SW 1271 (cell line): ENCODE results near the gene ADRB2.
"Not testable (repeated sequence)": the region's sequence is repeated elsewhere in the genome, so short reads cannot be mapped to it uniquely, and the experiment has no call there.

Source experiments
- DNase-seq, 2 experiments: peaks; one replicate each; lab custom pipeline; 2025; lab: John Stamatoyannopoulos, UW

The ADRB2 gene

GRCh38 chr5:148855249-148856008 is 29.0 kb downstream of the ADRB2 start:
- no peak for DNase-seq

GRCh38 chr5:148856009-148856367 is 29.6 kb downstream of the ADRB2 start:
- DNase-seq, result no peak

GRCh38 chr5:148856424-148856823 is 30.0 kb downstream of the ADRB2 start:
- DNase-seq, result no peak

GRCh38 chr5:148857474-148857873 is 31.1 kb downstream of the ADRB2 start:
- DNase-seq, result no peak

GRCh38 chr5:148858106-148858505 is 31.7 kb downstream of the ADRB2 start:
- DNase-seq, result no peak

GRCh38 chr5:148858547-148858946 is 32.1 kb downstream of the ADRB2 start:
- no peak for DNase-seq

GRCh38 chr5:148859703-148860102 is 33.3 kb downstream of the ADRB2 start:
- DNase-seq, result no peak

- DNase-seq, result no peak
Measured at GRCh38 chr5:148860599-148860998, 34.2 kb downstream of the ADRB2 start.

GRCh38 chr5:148861088-148861487 is 34.7 kb downstream of the ADRB2 start:
- DNase-seq, result no peak

GRCh38 chr5:148861696-148862095 is 35.3 kb downstream of the ADRB2 start:
- DNase-seq, result no peak

- DNase-seq, result no peak
Measured at GRCh38 chr5:148864113-148864841, 37.9 kb downstream of the ADRB2 start.

GRCh38 chr5:148866024-148866423 is 39.6 kb downstream of the ADRB2 start:
- no peak for DNase-seq

GRCh38 chr5:148873120-148873519 is 46.7 kb downstream of the ADRB2 start:
- no peak for DNase-seq

- DNase-seq, result no peak
Measured at GRCh38 chr5:148873690-148874485, 47.5 kb downstream of the ADRB2 start.

GRCh38 chr5:148875205-148875875 is 48.9 kb downstream of the ADRB2 start:
- no peak for DNase-seq

GRCh38 chr5:148877436-148877835 is 51.0 kb downstream of the ADRB2 start:
- DNase-seq, result not testable (repeated sequence)
